NCI-H2107 treated with DMSO at 0.1 percent for 48 hours (cell line): ENCODE results near the gene AP3D1.
"Not testable (repeated sequence)": the region's sequence is repeated elsewhere in the genome, so short reads cannot be mapped to it uniquely, and the experiment has no call there.

Experiments used
- DNase-seq: peaks from one replicate; lab custom pipeline; 2025; ENCODE audit not compliant: unreplicated experiment; lab: John Stamatoyannopoulos, UW

The AP3D1 gene

GRCh38 chr19:2112516-2113320 lies 38.6 kb downstream of the AP3D1 start:
- DNase-seq, result no peak

GRCh38 chr19:2111886-2112285 lies 39.5 kb downstream of the AP3D1 start:
- no peak for DNase-seq

GRCh38 chr19:2111425-2111824 lies 39.9 kb downstream of the AP3D1 start:
- no peak for DNase-seq

- DNase-seq, result no peak
These were observed 40.5 kb downstream of the AP3D1 start for GRCh38 chr19:2110822-2111221.

- no peak for DNase-seq
These were observed 42.1 kb downstream of the AP3D1 start for GRCh38 chr19:2109046-2109864.

- DNase-seq, result no peak
These were observed 42.9 kb downstream of the AP3D1 start for GRCh38 chr19:2108251-2109016.

GRCh38 chr19:2103045-2103707 lies 48.2 kb downstream of the AP3D1 start:
- no peak for DNase-seq

GRCh38 chr19:2101417-2102335 lies 49.7 kb downstream of the AP3D1 start:
- DNase-seq, result no peak

- no peak for DNase-seq
These were observed 50.7 kb downstream of the AP3D1 start for GRCh38 chr19:2100719-2101061.

GRCh38 chr19:2099937-2100718 lies 51.2 kb downstream of the AP3D1 start:
- DNase-seq, result no peak

- DNase-seq, result no peak
These were observed 52.3 kb downstream of the AP3D1 start for GRCh38 chr19:2099054-2099501.

- DNase-seq, result no peak
These were observed 53.5 kb downstream of the AP3D1 start for GRCh38 chr19:2097886-2098327.

- peak; percentile 34 for DNase-seq
These were observed 54.0 kb downstream of the AP3D1 start for GRCh38 chr19:2097203-2097885.

- DNase-seq, result peak; percentile 88
These were observed 54.7 kb downstream of the AP3D1 start, which contains the start of gene IZUMO4 for GRCh38 chr19:2096480-2097202. TSS of gene IZUMO4 (plus strand) at chr19:2096915. CDS start at chr19:2096946, 31 bp downstream.

GRCh38 chr19:2096034-2096479 lies 55.3 kb downstream of the AP3D1 start, which contains the start of gene MOB3A:
TSS of gene MOB3A (minus strand) at chr19:2096326. CDS start at chr19:2078560, 17,766 bp downstream.
- peak; percentile 57 for DNase-seq

- not testable (repeated sequence) for DNase-seq
These were observed 59.3 kb downstream of the AP3D1 start for GRCh38 chr19:2091926-2092525.

- no peak for DNase-seq
These were observed 61.7 kb downstream of the AP3D1 start for GRCh38 chr19:2089727-2090053.
